RCC 7860 (cell line): ENCODE measurements around the gene TNFRSF8.

Experiments
- DNase-seq: peaks from one replicate; pipeline ENCODE4 v3.0.0-alpha.2; 2015; ENCODE audit warnings: low spot score
- FAIRE-seq: peaks from 2 replicates; lab custom pipeline; 2012; peaks lifted over from hg19 to GRCh38; lab: Jason Lieb, UNC

Gene TNFRSF8

GRCh38 chr1:12059722-12060464 lies 3.2 kb upstream of the TNFRSF8 start:
- no peak for FAIRE-seq

GRCh38 chr1:12060500-12060899 lies 2.6 kb upstream of the TNFRSF8 start:
- DNase-seq (no peak), FAIRE-seq (no peak)

More at GRCh38 chr1:12059722-12060464, 3.2 kb upstream of the TNFRSF8 start:
- DNase-seq, result no peak

- FAIRE-seq, result no peak
- no peak for DNase-seq
Measured at GRCh38 chr1:12064073-12064969, 1.2 kb downstream of the TNFRSF8 start.

GRCh38 chr1:12065872-12066271 lies 2.8 kb downstream of the TNFRSF8 start:
- DNase-seq (no peak), FAIRE-seq (no peak)

GRCh38 chr1:12067900-12068821 lies 5.1 kb downstream of the TNFRSF8 start:
- DNase-seq (peak; percentile 35), FAIRE-seq (no peak)

- no peak for FAIRE-seq
- no peak for DNase-seq
Measured at GRCh38 chr1:12069623-12070244, 6.6 kb downstream of the TNFRSF8 start.

- DNase-seq, result no peak
- FAIRE-seq, result no peak
Measured at GRCh38 chr1:12071892-12072291, 8.8 kb downstream of the TNFRSF8 start.

GRCh38 chr1:12072741-12073140 lies 9.6 kb downstream of the TNFRSF8 start:
- no peak for FAIRE-seq
- no peak for DNase-seq

- no peak for DNase-seq
- FAIRE-seq, result no peak
Measured at GRCh38 chr1:12073796-12074195, 10.7 kb downstream of the TNFRSF8 start.

- DNase-seq (peak; percentile 92), FAIRE-seq (peak; percentile 95)
Measured at GRCh38 chr1:12075195-12076114, 12.4 kb downstream of the TNFRSF8 start.

GRCh38 chr1:12076425-12077005 lies 13.4 kb downstream of the TNFRSF8 start:
- FAIRE-seq (no peak), DNase-seq (no peak)

GRCh38 chr1:12078575-12078937 lies 15.5 kb downstream of the TNFRSF8 start:
- DNase-seq, result no peak
- FAIRE-seq, result no peak

- DNase-seq, result peak; percentile 22
- FAIRE-seq, result no peak
Measured at GRCh38 chr1:12078938-12079861, 16.1 kb downstream of the TNFRSF8 start.

- no peak for FAIRE-seq
- DNase-seq, result no peak
Measured at GRCh38 chr1:12080156-12080555, 17.1 kb downstream of the TNFRSF8 start.

GRCh38 chr1:12080773-12081556 lies 17.9 kb downstream of the TNFRSF8 start:
- no peak for FAIRE-seq
- no peak for DNase-seq

- no peak for FAIRE-seq
- no peak for DNase-seq
Measured at GRCh38 chr1:12081648-12082396, 18.7 kb downstream of the TNFRSF8 start.

- DNase-seq (no peak), FAIRE-seq (no peak)
Measured at GRCh38 chr1:12082988-12083387, 19.9 kb downstream of the TNFRSF8 start.
